ENCODE results near the gene FRMD7.

- TF ChIP-seq CTCF (IDR thresholded peaks at IDR 0.05), result no peak
- no peak for TF ChIP-seq POLR2A (IDR thresholded peaks at IDR 0.05)
Measured at GRCh38 chrX:132146456-132146855, 18.6 kb upstream of the FRMD7 start.

All from adrenal gland (tissue), 5 donors.